ENCODE measurements around the gene WFS1.

Gene WFS1

GRCh38 chr4:6329478-6330383, 60.1 kb downstream of the WFS1 start:
- no peak for DNase-seq

GRCh38 chr4:6330384-6330767, 60.7 kb downstream of the WFS1 start:
- DNase-seq: no peak

- no peak for DNase-seq
Observed at GRCh38 chr4:6331018-6331417, 61.4 kb downstream of the WFS1 start.

GRCh38 chr4:6331468-6331867, 61.8 kb downstream of the WFS1 start:
- DNase-seq: no peak

GRCh38 chr4:6332042-6332668, 62.5 kb downstream of the WFS1 start:
- no peak for DNase-seq

GRCh38 chr4:6332669-6333050, 63.0 kb downstream of the WFS1 start:
- DNase-seq: no peak

GRCh38 chr4:6333301-6334202, 63.9 kb downstream of the WFS1 start:
- DNase-seq: no peak

- no peak for DNase-seq
Observed at GRCh38 chr4:6334203-6334887, 64.7 kb downstream of the WFS1 start.

GRCh38 chr4:6335040-6335590, 65.5 kb downstream of the WFS1 start:
- DNase-seq: no peak

GRCh38 chr4:6336166-6336565, 66.5 kb downstream of the WFS1 start:
- no peak for DNase-seq

- no peak for DNase-seq
Observed at GRCh38 chr4:6337331-6337935, 67.8 kb downstream of the WFS1 start.

GRCh38 chr4:6338175-6338950, 68.7 kb downstream of the WFS1 start:
- no peak for DNase-seq

GRCh38 chr4:6338951-6339817, 69.5 kb downstream of the WFS1 start:
- no peak for DNase-seq

- DNase-seq: no peak
Observed at GRCh38 chr4:6339818-6340445, 70.3 kb downstream of the WFS1 start.

GRCh38 chr4:6340446-6341015, 70.9 kb downstream of the WFS1 start:
- DNase-seq: no peak

GRCh38 chr4:6341696-6342095, 72.0 kb downstream of the WFS1 start:
- DNase-seq: no peak

GRCh38 chr4:6342530-6343293, 73.1 kb downstream of the WFS1 start:
- DNase-seq: no peak

- DNase-seq: no peak
Observed at GRCh38 chr4:6343939-6344408, 74.3 kb downstream of the WFS1 start.

Data from activated CD4-positive, CD25-positive, alpha-beta regulatory T cell (primary cell).